Loucy (cell line): Measurements from ENCODE around the gene HUS1.

Experiments
- H2AFZ ChIP-seq: fragments of 200-600 bp; sonication (generic); 2 replicates; pipeline ENCODE4 v1.6.0; 2016; ENCODE audit warnings: antibody characterized with exemption, mild to moderate bottlenecking, low read length, moderate library complexity
- H3F3A ChIP-seq: fragments of 200-600 bp; 2 replicates; pipeline ENCODE4 v1.6.0; 2016; ENCODE audit warnings: antibody characterized with exemption, low read depth, mild to moderate bottlenecking
- H3K27me3 ChIP-seq: fragments of 200-600 bp; sonication (generic); 2 replicates; pipeline ENCODE4 v1.6.1; 2014; ENCODE audit warnings: low read length, mild to moderate bottlenecking; ENCODE audit not compliant: insufficient read depth, poor library complexity, severe bottlenecking
- H3K36me3 ChIP-seq: fragments of 200-600 bp; sonication (generic); 2 replicates; pipeline ENCODE4 v1.6.1; 2016; ENCODE audit warnings: low read length; ENCODE audit not compliant: insufficient read depth
- H3K4me1 ChIP-seq: fragments of 200-600 bp; sonication (generic); 2 replicates; pipeline ENCODE4 v1.5.1; 2014; ENCODE audit warnings: low read length, mild to moderate bottlenecking; ENCODE audit not compliant: insufficient read depth, poor library complexity, severe bottlenecking
- H3K4me2 ChIP-seq: fragments of 200-600 bp; sonication (generic); 2 replicates; pipeline ENCODE4 v1.6.0; 2014; ENCODE audit warnings: antibody characterized with exemption, low read length, low read depth, mild to moderate bottlenecking; ENCODE audit not compliant: poor library complexity, severe bottlenecking
- H3K4me3 ChIP-seq: fragments of 200-600 bp; sonication (generic); 2 replicates; pipeline ENCODE4 v1.5.1; 2014; ENCODE audit warnings: low read length, mild to moderate bottlenecking, mixed read lengths; ENCODE audit not compliant: poor library complexity, severe bottlenecking
- H3K79me2 ChIP-seq: fragments of 200-600 bp; sonication (generic); 2 replicates; pipeline ENCODE4 v1.6.1; 2014; ENCODE audit warnings: low read length; ENCODE audit not compliant: insufficient read depth
- H3K9ac ChIP-seq: fragments of 200-600 bp; sonication (generic); 2 replicates; pipeline ENCODE4 v1.6.0; 2014; ENCODE audit warnings: mild to moderate bottlenecking, low read depth, low read length, moderate library complexity; ENCODE audit not compliant: poor library complexity, severe bottlenecking
- H3K9me2 ChIP-seq: fragments of 200-600 bp; sonication (generic); replicated peaks from 2 replicates; pipeline ENCODE4 v1.6.1; 2016; ENCODE audit warnings: low read depth, low read length, mixed read lengths
- H3K9me3 ChIP-seq: fragments of 200-600 bp; sonication (generic); 2 replicates; pipeline ENCODE4 v1.6.1; 2014; ENCODE audit warnings: mild to moderate bottlenecking, antibody characterized with exemption, low read length, low read depth; ENCODE audit not compliant: insufficient read depth
- H4K20me1 ChIP-seq: fragments of 200-600 bp; sonication (generic); 2 replicates; pipeline ENCODE4 v1.6.0; 2014; ENCODE audit warnings: antibody characterized with exemption, low read length, mild to moderate bottlenecking; ENCODE audit not compliant: insufficient read depth, poor library complexity, severe bottlenecking
- CTCF ChIP-seq: fragments of 200-600 bp; sonication (generic); conservative IDR thresholded peaks from 2 replicates; pipeline ENCODE4 v1.5.1; 2014; ENCODE audit warnings: mild to moderate bottlenecking, antibody characterized with exemption, low read length
- EZH2phosphoT487 ChIP-seq: fragments of 200-600 bp; IDR thresholded peaks from 2 replicates; pipeline ENCODE4 v1.6.1; 2018; ENCODE audit warnings: antibody characterized with exemption, mild to moderate bottlenecking, moderate library complexity, borderline replicate concordance

The HUS1 gene

GRCh38 chr7:47932466-47933037 is 46.9 kb downstream of the HUS1 start:
- Histone ChIP-seq H4K20me1 (no peaks in the 10 kb centered on the region), H3F3A (no peaks in the 10 kb centered on the region), H3K9me2 (no peaks in the 10 kb centered on the region), H2AFZ (no peak overlapping the region), H3K9ac (no peak overlapping the region), H3K36me3 (no peaks in the 10 kb centered on the region), H3K4me3 (no peak overlapping the region), H3K27me3 (no peaks in the 10 kb centered on the region), H3K4me2 (no peak overlapping the region), H3K79me2 (no peaks in the 10 kb centered on the region), H3K4me1 (no peaks in the 10 kb centered on the region), H3K9me3 (no peaks in the 10 kb centered on the region)
- no peak for TF ChIP-seq CTCF
- TF ChIP-seq EZH2phosphoT487 = no peak

GRCh38 chr7:47932016-47932415 is 47.4 kb downstream of the HUS1 start:
- Histone ChIP-seq H3K4me2 (no peak overlapping the region), H3F3A (no peaks in the 10 kb centered on the region), H3K27me3 (no peaks in the 10 kb centered on the region), H3K4me3 (no peak overlapping the region), H3K9ac (no peak overlapping the region), H3K4me1 (no peaks in the 10 kb centered on the region), H3K9me3 (no peaks in the 10 kb centered on the region), H3K36me3 (no peaks in the 10 kb centered on the region), H2AFZ (no peak overlapping the region), H3K79me2 (no peaks in the 10 kb centered on the region), H4K20me1 (no peaks in the 10 kb centered on the region), H3K9me2 (no peaks in the 10 kb centered on the region)
- TF ChIP-seq EZH2phosphoT487 (no peak), CTCF (no peak)

- Histone ChIP-seq H3K9ac (no peak overlapping the region), H2AFZ (no peak overlapping the region), H3K36me3 (no peaks in the 10 kb centered on the region), H3K9me2 (no peaks in the 10 kb centered on the region), H3K4me2 (no peak overlapping the region), H3K79me2 (no peaks in the 10 kb centered on the region), H3F3A (no peaks in the 10 kb centered on the region), H4K20me1 (no peaks in the 10 kb centered on the region), H3K9me3 (no peaks in the 10 kb centered on the region), H3K27me3 (no peaks in the 10 kb centered on the region), H3K4me3 (no peak overlapping the region), H3K4me1 (no peaks in the 10 kb centered on the region)
- TF ChIP-seq CTCF (no peak), EZH2phosphoT487 (no peak)
Measured at GRCh38 chr7:47931005-47932004, 48.1 kb downstream of the HUS1 start.
